22Rv1 (cell line): ENCODE results near the gene CEACAM20.

Source experiments
- ZFX ChIP-seq: fragments of 450-650 bp; IDR thresholded peaks from 2 replicates; pipeline ENCODE4 v1.6.1; 2017; ENCODE audit warnings: antibody characterized with exemption, borderline replicate concordance
- TF ChIP-seq, protein P1 (sequence below): fragments of 450-650 bp; IDR thresholded peaks from 2 replicates; pipeline ENCODE4 v1.5.1; 2017; ENCODE audit warnings: mild to moderate bottlenecking

DNA sequence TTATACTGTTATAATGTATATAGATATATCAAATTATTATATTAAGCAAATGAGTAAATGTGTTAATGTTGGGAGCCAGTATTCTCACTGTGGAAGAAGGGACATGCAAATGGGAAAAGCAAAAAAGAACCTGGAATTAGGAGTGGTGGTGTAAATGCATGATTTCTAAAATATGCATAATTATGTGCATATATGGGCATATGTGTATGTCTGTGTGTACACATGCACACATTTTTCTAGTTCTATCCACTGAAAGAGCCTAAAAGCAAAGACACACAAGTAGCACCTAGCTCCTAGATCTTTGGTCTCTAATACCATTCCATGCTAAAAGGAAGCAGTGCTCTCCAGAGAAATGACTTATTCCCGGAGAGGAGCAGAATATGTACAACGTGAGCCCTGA lies 38.3 kb upstream of the CEACAM20 start:
- TF ChIP-seq, protein P1, sequence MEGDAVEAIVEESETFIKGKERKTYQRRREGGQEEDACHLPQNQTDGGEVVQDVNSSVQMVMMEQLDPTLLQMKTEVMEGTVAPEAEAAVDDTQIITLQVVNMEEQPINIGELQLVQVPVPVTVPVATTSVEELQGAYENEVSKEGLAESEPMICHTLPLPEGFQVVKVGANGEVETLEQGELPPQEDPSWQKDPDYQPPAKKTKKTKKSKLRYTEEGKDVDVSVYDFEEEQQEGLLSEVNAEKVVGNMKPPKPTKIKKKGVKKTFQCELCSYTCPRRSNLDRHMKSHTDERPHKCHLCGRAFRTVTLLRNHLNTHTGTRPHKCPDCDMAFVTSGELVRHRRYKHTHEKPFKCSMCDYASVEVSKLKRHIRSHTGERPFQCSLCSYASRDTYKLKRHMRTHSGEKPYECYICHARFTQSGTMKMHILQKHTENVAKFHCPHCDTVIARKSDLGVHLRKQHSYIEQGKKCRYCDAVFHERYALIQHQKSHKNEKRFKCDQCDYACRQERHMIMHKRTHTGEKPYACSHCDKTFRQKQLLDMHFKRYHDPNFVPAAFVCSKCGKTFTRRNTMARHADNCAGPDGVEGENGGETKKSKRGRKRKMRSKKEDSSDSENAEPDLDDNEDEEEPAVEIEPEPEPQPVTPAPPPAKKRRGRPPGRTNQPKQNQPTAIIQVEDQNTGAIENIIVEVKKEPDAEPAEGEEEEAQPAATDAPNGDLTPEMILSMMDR, result no peak
- TF ChIP-seq ZFX, result no peak
